GM12891 (cell line): ENCODE data around the gene SLC25A24.

Experiments
- PAX5 ChIP-seq: IDR thresholded peaks from 2 replicates; pipeline ENCODE4 v1.6.1; 2011; ENCODE audit warnings: low read length, moderate library complexity, mild to moderate bottlenecking; ENCODE audit not compliant: insufficient read depth, severe bottlenecking
- POLR2A ChIP-seq: IDR thresholded peaks from 2 replicates; pipeline ENCODE4 v1.6.1; 2011; ENCODE audit warnings: low read depth, low read length, control low read depth
- POLR2AphosphoS5 ChIP-seq: IDR thresholded peaks from 2 replicates; pipeline ENCODE4 v1.6.1; 2011; ENCODE audit warnings: low read depth, low read length, control low read depth
- POU2F2 ChIP-seq: IDR thresholded peaks from 2 replicates; pipeline ENCODE4 v1.6.1; 2011; ENCODE audit warnings: low read depth, mild to moderate bottlenecking, control low read depth, low read length, moderate library complexity
- SPI1 ChIP-seq: IDR thresholded peaks from 2 replicates; pipeline ENCODE4 v1.6.1; 2011; ENCODE audit warnings: low read depth, low read length, control low read depth
- TAF1 ChIP-seq: IDR thresholded peaks from 2 replicates; pipeline ENCODE4 v1.6.1; 2011; ENCODE audit warnings: low read depth, low read length, control low read depth

DNA sequence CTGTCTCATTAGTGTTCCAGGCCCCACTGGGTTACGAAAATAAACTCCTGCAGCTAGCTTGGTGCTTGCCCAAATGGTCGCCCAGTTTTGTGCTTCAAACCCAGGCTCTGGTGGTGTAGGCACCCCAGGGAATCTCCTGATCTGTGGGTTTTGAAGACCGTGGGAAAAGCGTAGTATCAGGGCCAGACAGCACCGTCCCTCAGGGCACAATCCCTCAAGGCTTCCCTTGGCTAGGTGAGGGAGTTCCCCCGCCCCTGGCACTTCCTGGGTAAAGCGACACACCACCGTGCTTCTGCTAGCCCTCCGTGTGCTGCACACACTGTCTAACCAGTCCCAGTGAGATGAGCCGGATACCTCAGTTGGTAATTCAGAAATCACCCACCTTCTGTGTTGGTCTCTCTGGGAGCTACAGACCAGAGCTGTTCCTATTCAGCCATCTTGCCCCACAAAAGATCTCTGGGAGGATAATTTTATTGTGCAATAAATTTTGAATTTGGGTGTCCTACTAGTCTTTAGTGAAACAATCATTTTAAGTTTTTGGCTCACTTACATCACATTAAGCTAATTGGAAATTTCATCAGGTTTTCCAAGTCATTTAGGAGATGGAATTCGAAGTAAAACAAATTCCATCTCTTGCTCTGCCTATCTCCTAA, 9.4 kb upstream of the SLC25A24 start:
- no peak for TF ChIP-seq POLR2A
- TF ChIP-seq POLR2AphosphoS5, result no peak
- TF ChIP-seq PAX5, result no peak
- no peak for TF ChIP-seq POU2F2
- no peak for TF ChIP-seq TAF1
- TF ChIP-seq SPI1, result no peak
